ENCODE results near the gene ADCY9.
"Not testable (repeated sequence)": the region's sequence is repeated elsewhere in the genome, so short reads cannot be mapped to it uniquely, and the experiment has no call there.

The ADCY9 gene

GRCh38 chr16:4071686-4072561, 44.3 kb downstream of the ADCY9 start:
- DNase-seq (ENCODE audit: low read depth in 2 of 2, low spot score in 1 of 2): no peak

DNA sequence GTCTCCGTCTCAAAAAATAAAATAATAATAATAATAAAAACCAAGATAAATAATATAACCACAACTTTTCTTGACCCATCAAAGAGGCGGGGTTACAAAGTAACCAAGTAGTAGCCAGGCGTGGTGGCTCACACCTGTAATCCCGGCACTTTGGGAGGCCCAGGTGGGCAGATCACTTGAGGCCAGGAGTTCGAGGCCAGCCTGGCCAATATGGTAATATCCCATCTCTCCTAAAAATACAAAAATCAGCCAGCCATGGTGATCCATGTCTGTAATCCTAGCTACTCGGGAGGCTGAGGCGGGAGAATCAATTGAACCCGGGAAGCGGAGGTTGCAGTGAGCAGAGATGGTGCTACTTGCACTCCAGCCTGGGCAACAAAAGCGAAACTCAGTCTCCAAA, 45.3 kb downstream of the ADCY9 start:
- DNase-seq (ENCODE audit: low read depth in 2 of 2, low spot score in 1 of 2): no peak

GRCh38 chr16:4067262-4068001, 48.8 kb downstream of the ADCY9 start:
- DNase-seq (ENCODE audit: low read depth in 2 of 2, low spot score in 1 of 2): no peak

DNA sequence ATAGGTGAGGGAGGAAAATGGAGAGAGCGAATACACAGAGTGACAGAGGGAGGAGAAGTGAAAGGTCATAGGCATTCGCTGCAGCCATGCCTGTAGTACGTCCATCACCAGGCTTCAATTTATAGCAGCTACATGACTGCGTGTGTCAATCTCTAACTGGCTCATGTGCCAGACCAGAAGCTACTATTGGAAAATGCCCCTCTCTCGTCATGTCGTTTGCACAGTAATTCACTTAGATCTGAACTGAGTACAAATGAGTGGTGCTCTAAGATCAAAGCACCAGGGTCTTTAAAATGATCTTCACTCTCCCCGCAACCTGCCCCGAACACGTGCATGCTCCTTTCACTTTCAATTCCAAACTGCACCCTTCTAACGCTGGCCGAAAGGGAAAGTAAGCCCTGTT, 51.3 kb downstream of the ADCY9 start:
- no peak for DNase-seq (ENCODE audit: low read depth in 2 of 2, low spot score in 1 of 2)

GRCh38 chr16:4062212-4062802, 53.9 kb downstream of the ADCY9 start:
- DNase-seq (ENCODE audit: low read depth in 2 of 2, low spot score in 1 of 2): no peak

GRCh38 chr16:4060823-4061222, 55.4 kb downstream of the ADCY9 start:
- no peak for DNase-seq (ENCODE audit: low read depth in 2 of 2, low spot score in 1 of 2)

DNA sequence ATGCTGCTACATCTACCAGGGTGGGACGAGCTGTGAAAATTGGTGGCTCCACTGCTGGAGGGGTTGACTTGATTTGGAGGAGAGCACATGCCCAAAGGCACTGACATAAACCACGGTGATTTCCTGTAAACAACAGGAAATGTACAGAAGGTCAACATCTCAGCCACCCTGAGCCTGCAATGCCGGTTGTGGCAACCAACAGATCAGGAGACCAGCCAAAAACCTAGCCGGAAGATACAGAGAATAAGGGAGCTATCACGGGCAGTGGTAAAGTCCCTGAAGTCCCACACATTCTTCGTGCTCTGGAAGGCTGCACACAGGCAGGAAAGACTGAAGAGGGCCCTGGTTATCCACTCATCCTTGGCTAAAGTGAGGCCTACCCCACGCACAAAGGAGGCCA, 56.2 kb downstream of the ADCY9 start:
- no peak for DNase-seq (ENCODE audit: low read depth in 2 of 2, low spot score in 1 of 2)

DNA sequence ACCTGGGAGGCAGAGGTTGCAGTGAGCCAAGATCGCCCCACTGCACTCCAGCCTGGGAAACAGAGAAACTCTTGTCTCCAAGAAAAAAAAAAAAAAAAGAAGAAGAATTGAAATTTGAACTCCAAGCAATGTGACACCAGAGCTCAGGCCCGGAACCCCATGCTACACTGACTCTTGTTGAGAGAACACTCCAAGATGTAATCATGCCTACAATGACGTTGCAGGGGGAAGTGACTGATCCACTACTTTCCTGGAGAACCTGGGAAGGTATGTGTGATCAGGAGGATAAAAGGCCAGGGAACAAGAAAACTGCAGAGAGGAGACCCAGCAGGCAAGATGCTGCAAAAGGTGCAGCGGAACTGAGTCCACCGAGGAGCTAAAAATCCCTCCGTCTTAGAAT, 57.9 kb downstream of the ADCY9 start:
- DNase-seq (ENCODE audit: low read depth in 2 of 2, low spot score in 1 of 2): no peak

- DNase-seq (ENCODE audit: low read depth in 2 of 2, low spot score in 1 of 2): no peak
Observed at GRCh38 chr16:4057439-4057877, 58.8 kb downstream of the ADCY9 start.

DNA sequence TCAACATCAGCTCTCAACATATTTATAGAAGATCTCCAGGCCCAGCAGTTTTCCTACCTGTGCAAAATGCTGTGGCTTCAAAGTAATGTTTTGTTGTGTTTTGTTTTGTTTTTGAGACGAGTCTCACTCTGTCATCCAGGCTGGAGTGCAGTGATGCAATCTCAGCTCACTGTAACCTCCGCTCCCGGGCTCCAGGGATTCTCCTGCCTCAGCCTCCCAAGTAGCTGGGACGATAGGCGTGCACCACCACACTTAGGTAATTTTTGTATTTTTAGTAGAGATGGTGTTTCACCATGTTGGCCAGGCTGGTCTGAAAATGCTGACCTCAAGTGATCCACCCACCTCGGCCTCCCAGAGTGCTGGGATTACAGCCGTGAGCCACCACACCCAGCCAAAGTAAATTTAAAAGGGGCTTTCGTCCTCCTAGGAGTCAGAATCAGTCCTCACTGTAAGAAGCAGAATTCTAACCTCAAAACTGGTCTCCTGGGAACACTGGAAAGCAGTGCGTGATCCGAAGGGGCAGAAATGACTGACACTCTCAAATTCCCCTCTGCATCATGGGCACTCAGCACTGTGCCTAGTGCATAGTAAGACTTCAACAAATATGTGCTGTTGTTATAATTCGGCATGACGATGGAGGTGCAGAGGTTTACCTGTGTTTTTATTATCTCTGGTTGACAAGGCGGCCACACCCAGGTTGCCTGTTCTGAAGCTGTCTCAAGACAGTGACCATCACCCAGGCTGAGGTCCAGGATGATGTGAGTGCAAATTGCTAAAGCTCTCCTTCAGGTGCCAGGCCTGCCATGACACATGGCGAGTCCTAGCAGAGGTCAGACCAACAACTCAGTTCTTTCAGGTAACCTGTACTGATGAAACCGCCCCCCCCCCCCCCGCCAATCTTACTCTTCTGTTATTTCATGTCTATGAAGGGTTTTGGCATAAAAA, 59.8 kb downstream of the ADCY9 start:
- no peak for DNase-seq (ENCODE audit: low read depth in 2 of 2, low spot score in 1 of 2)

- no peak for DNase-seq (ENCODE audit: low read depth in 2 of 2, low spot score in 1 of 2)
Observed at GRCh38 chr16:4055748-4056147, 60.5 kb downstream of the ADCY9 start.

- DNase-seq (ENCODE audit: low read depth in 2 of 2, low spot score in 1 of 2): no peak
Observed at GRCh38 chr16:4053301-4053845, 62.9 kb downstream of the ADCY9 start.

DNA sequence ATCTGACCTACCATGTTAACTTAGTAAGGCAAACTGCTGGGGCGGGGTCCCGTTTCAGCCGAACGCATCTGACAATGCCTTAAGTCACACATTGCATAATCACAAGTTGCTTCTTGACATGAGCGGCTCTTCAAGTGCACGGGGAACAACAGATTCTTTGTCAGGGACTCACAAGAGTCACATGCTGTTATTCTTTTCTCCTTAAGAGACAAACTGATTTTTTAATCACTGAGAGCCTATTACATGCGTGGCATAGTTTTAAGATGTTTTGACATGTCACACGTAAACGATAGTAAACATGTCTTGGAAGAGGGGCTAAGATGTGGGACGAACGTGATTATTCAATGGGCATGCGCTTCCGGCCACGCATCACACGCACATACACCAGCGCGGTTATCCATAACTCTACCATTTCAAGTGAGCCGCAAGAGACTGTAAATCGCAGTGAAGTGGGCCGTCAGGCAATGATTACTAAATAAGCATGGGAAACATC, 63.4 kb downstream of the ADCY9 start:
- DNase-seq (ENCODE audit: low read depth in 2 of 2, low spot score in 1 of 2): no peak

GRCh38 chr16:4052096-4052495, 64.1 kb downstream of the ADCY9 start:
- no peak for DNase-seq (ENCODE audit: low read depth in 2 of 2, low spot score in 1 of 2)

GRCh38 chr16:4051591-4051990, 64.7 kb downstream of the ADCY9 start:
- no peak for DNase-seq (ENCODE audit: low read depth in 2 of 2, low spot score in 1 of 2)

DNA sequence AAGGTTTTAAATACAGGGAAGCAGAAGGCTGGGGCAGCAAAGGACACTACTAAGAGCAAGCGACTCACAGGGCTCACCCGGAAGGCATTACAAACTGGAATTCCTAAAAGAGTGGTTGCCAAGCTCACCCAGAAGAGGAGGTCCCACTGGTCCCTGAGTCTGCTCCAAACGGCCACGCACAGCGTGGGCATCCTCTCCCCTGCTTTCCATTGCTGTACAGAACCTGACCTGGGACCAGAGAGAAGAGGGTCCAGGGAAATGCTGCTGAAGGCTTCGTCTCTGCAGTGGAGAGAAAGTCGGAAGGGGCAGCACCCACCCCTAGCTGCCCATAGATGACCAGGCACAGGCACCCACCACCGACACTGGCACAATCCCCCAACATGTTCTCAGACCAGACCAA, 67.2 kb downstream of the ADCY9 start:
- no peak for DNase-seq (ENCODE audit: low read depth in 2 of 2, low spot score in 1 of 2)

GRCh38 chr16:4048481-4048880, 67.8 kb downstream of the ADCY9 start:
- no peak for DNase-seq (ENCODE audit: low read depth in 2 of 2, low spot score in 1 of 2)

DNA sequence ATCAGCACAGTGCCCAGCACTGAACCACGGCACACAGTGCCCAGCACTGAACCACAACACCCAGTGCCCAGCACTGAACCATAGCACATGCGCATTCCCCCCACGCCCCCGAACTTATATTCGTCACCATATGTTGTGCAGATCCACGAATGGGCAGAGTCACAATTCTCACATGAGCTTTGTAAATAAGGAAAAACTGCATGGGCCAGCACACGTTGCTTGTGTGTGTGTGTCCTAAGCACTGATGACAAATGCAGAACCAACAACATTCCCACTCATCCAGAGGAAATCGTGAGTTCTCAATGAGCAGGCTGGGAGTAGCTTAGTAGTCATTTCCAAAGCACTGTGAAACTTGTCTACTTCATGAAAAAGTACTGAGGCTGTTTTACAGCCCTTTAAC, 70.0 kb downstream of the ADCY9 start:
- DNase-seq (ENCODE audit: low read depth in 2 of 2, low spot score in 1 of 2): no peak

DNA sequence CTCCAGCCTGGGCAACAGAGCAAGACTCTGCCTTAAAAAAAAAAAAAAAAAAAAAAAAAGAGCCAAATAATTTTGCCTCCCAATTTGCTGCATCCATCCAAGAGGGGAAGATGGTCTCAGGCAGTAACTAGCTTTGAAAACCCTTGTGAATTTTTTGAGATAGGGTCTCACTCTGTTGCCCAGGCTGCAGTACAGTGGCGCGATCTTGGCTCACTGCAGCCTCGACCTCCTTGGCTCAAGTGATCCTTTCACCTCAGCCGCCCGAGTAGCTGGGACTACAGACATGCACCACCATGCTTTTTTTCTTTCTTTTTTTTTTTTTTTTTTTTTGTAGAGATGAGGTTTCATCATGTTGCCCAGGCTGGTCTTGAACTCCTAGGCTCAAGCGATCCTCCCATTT, 70.7 kb downstream of the ADCY9 start:
- DNase-seq (ENCODE audit: low read depth in 2 of 2, low spot score in 1 of 2): not testable (repeated sequence)

- no peak for DNase-seq (ENCODE audit: low read depth in 2 of 2, low spot score in 1 of 2)
Observed at GRCh38 chr16:4042581-4042980, 73.7 kb downstream of the ADCY9 start.
